Fibroblast of lung (primary cell): Measurements from ENCODE around the gene GPC3.

Experiments
- EZH2 ChIP-seq: IDR thresholded peaks from 2 replicates; pipeline ENCODE4 v1.5.1; 2012; ENCODE audit warnings: low read length, control low read depth, mild to moderate bottlenecking; ENCODE audit errors: missing control alignments
- TF ChIP-seq, protein P1 (sequence below), 2 donors: IDR thresholded peaks in 1 of 2; conservative IDR thresholded peaks in 1 of 2; 1 replicate in 1 of 2; 2 replicates in 1 of 2; pipeline ENCODE4 v1.5.1; 2011 to 2012; ENCODE audit warnings: low read length in 2 of 2, control low read depth in 1 of 2, inconsistent platforms in 1 of 2, low read depth in 1 of 2, mild to moderate bottlenecking in 1 of 2

DNA sequence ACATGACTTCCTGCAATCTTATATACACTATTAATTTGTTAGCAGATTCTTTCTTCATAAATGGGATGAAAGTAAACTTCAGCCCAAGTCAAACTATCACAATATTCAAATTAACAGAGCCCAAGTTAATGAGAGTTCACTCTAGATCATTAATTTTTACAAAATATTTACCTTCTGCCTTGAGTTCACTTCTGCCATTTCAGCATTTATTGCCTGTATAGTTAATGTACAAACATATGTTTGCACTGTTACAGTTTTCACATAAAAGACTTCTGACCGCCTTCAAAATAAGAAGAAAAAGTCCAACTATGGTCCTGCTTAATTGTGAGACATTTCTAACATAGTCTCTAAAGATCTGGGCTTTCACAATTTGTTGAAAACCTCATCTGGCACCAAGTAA is 46.9 kb downstream of the GPC3 start:
- no peak for TF ChIP-seq EZH2
- TF ChIP-seq, protein P1, sequence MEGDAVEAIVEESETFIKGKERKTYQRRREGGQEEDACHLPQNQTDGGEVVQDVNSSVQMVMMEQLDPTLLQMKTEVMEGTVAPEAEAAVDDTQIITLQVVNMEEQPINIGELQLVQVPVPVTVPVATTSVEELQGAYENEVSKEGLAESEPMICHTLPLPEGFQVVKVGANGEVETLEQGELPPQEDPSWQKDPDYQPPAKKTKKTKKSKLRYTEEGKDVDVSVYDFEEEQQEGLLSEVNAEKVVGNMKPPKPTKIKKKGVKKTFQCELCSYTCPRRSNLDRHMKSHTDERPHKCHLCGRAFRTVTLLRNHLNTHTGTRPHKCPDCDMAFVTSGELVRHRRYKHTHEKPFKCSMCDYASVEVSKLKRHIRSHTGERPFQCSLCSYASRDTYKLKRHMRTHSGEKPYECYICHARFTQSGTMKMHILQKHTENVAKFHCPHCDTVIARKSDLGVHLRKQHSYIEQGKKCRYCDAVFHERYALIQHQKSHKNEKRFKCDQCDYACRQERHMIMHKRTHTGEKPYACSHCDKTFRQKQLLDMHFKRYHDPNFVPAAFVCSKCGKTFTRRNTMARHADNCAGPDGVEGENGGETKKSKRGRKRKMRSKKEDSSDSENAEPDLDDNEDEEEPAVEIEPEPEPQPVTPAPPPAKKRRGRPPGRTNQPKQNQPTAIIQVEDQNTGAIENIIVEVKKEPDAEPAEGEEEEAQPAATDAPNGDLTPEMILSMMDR (conservative IDR thresholded peaks at IDR 0.05 in 1 of 2, IDR thresholded peaks at IDR 0.05 in 1 of 2; ENCODE audit: low read depth in 1 of 2, low read length in 2 of 2) = no peak
